Neural progenitor cell (in vitro differentiated cells): ENCODE data around the gene PPM1A.

Experiments used
- EZH2 ChIP-seq: fragments of 200-600 bp; sonication (generic); IDR thresholded peaks from 2 replicates; pipeline ENCODE4 v1.6.1; 2017; ENCODE audit warnings: antibody characterized with exemption, mild to moderate bottlenecking, moderate library complexity
- TF ChIP-seq, protein P1 (sequence below): fragments of 200-600 bp; sonication (generic); IDR thresholded peaks from 2 replicates; pipeline ENCODE4 v1.5.1; 2017; ENCODE audit warnings: antibody characterized with exemption, mild to moderate bottlenecking

DNA sequence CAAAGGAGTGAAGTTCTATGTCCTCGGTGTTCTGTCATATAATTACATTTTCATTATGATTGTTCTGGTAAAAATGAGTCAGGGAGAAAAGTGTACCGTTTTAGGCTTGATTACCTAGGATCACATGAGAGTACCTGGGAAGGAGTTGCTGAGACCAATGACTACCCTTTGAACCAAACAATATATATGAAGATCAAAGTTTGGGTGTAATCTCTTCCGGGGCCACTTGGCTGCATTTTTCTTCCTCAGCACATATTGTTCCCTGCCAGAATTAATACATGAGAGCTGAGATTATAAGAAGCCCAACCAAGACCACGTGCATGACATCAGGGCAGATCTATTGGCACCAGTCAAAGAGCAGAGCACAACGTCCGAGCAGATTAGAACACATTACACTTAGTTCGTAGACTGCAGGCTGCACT is 42.8 kb upstream of the PPM1A start:
- TF ChIP-seq, protein P1, sequence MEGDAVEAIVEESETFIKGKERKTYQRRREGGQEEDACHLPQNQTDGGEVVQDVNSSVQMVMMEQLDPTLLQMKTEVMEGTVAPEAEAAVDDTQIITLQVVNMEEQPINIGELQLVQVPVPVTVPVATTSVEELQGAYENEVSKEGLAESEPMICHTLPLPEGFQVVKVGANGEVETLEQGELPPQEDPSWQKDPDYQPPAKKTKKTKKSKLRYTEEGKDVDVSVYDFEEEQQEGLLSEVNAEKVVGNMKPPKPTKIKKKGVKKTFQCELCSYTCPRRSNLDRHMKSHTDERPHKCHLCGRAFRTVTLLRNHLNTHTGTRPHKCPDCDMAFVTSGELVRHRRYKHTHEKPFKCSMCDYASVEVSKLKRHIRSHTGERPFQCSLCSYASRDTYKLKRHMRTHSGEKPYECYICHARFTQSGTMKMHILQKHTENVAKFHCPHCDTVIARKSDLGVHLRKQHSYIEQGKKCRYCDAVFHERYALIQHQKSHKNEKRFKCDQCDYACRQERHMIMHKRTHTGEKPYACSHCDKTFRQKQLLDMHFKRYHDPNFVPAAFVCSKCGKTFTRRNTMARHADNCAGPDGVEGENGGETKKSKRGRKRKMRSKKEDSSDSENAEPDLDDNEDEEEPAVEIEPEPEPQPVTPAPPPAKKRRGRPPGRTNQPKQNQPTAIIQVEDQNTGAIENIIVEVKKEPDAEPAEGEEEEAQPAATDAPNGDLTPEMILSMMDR, result no peak
- no peak for TF ChIP-seq EZH2
